Rectal smooth muscle tissue (tissue), 1 donor: ENCODE data around the gene MLLT1.

ENCODE experiments used
- H3K27ac ChIP-seq: one replicate; pipeline ENCODE4 v1.7.0; 2013; ENCODE audit warnings: low read depth, low read length, inconsistent platforms
- H3K27me3 ChIP-seq: one replicate; pipeline ENCODE4 v1.7.0; 2013; ENCODE audit warnings: low read length; ENCODE audit not compliant: control insufficient read depth, insufficient read depth
- H3K36me3 ChIP-seq: one replicate; pipeline ENCODE4 v1.7.0; 2013; ENCODE audit warnings: low read length; ENCODE audit not compliant: control insufficient read depth, insufficient read depth
- H3K4me1 ChIP-seq: one replicate; pipeline ENCODE4 v1.7.0; 2013; ENCODE audit warnings: low read length; ENCODE audit not compliant: control insufficient read depth, insufficient read depth
- H3K4me3 ChIP-seq: one replicate; pipeline ENCODE4 v1.7.0; 2013; ENCODE audit warnings: low read length
- H3K9ac ChIP-seq: one replicate; pipeline ENCODE4 v1.7.0; 2013; ENCODE audit warnings: low read length

The MLLT1 gene

GRCh38 chr19:6272913-6273600, 6.7 kb downstream of the MLLT1 start:
- peak overlapping the region; percentile 5 for H3K4me3 ChIP-seq
- H3K4me1 ChIP-seq: peaks cover 62% of the 10 kb centered on the region
- no peaks in the 10 kb centered on the region for H3K27me3 ChIP-seq
- H3K9ac ChIP-seq: no peak overlapping the region
- peak overlapping the region; percentile 83 for H3K27ac ChIP-seq
- peaks cover 6% of the 10 kb centered on the region for H3K36me3 ChIP-seq

GRCh38 chr19:6272411-6272791, 7.4 kb downstream of the MLLT1 start:
- Histone ChIP-seq H3K4me1 (peaks cover 58% of the 10 kb centered on the region), H3K36me3 (peaks cover 7% of the 10 kb centered on the region), H3K4me3 (no peak overlapping the region), H3K27ac (peak overlapping the region; percentile 69), H3K9ac (no peak overlapping the region), H3K27me3 (no peaks in the 10 kb centered on the region)

DNA sequence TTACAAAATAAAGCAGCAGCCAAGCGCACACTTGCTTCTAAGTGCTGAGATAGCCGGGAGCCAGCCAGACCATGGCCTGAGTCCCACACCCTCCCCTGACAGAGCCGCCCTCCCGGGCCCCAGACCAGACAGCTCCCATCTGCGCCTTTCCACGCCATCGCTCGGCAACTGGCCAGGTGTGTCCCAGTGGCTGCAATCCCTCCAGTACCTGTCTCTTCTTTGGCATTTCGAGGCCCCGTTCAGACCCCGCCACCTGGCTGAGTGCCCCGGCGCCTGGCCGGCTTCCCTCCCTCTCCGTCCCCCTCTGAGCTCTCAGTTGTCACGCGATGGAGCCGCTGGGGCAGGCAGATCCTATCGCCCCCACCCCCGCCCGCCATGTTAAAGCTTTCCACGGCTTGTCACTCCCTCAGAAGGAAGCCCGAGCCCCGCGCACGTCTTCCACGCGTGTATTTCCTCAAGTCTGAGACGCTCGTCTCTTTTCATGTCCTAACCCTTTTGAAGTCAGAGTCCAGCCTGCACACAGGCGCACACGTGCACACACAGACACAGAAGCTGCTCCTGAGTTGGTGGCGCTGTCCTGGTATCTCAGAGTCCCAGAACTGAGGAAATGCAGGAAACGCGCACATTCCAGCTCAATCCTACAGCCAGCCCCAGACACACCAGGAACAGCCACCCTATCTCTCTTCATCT, 7.9 kb downstream of the MLLT1 start:
- H3K27ac ChIP-seq: peak overlapping the region; percentile 69
- H3K36me3 ChIP-seq: peaks cover 9% of the 10 kb centered on the region
- H3K9ac ChIP-seq: no peak overlapping the region
- H3K4me3 ChIP-seq: peak overlapping the region; percentile 37
- H3K4me1 ChIP-seq: peaks cover 53% of the 10 kb centered on the region
- H3K27me3 ChIP-seq: no peaks in the 10 kb centered on the region

DNA sequence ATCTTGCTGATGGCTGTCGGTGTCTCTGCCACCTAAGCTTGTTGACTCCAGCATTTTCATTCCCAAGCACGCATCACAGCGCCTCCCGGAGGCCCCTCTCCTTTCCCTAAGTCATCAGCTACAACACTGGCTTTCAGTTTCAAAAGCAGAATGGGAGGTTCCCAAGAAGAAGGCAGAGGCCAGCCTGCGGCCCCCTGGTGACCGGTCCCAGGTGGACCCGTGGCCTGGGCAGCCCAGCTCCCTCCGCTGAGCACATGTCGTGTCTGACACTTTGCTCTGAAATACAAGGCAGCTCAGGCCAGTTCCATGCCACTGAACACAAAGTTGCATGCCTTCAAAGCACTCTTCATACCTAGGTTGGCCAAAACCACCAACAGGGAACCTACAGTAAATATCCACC, 8.5 kb downstream of the MLLT1 start:
- peaks cover 9% of the 10 kb centered on the region for H3K36me3 ChIP-seq
- peaks cover 47% of the 10 kb centered on the region for H3K4me1 ChIP-seq
- peak overlapping the region; percentile 69 for H3K27ac ChIP-seq
- no peaks in the 10 kb centered on the region for H3K27me3 ChIP-seq
- no peak overlapping the region for H3K9ac ChIP-seq
- H3K4me3 ChIP-seq: peak overlapping the region; percentile 37

DNA sequence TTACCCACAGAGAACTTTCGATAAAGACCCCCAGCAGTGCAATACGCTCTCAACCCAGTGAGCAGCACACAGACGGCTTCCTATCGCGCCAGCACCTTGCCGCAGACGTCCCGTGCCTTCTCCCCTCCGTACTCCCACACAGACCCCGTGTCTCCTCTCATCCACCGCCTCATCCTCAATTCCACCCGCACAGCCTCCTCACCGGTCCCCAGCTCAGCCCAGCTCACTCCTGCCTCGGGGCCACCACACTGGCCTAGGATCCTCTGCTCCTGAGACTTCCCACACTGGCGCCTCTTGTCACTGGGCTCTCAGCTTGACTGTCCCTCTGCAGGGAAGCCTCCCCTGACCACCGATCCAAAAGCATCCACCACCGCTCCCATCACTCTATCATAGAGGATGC, 9.0 kb downstream of the MLLT1 start:
- Histone ChIP-seq H3K27me3 (no peaks in the 10 kb centered on the region), H3K4me3 (peak overlapping the region; percentile 37), H3K36me3 (peaks cover 9% of the 10 kb centered on the region), H3K9ac (no peak overlapping the region), H3K27ac (peak overlapping the region; percentile 69), H3K4me1 (peaks cover 43% of the 10 kb centered on the region)

- H3K27ac ChIP-seq: peak overlapping the region; percentile 69
- no peaks in the 10 kb centered on the region for H3K27me3 ChIP-seq
- H3K4me3 ChIP-seq: no peak overlapping the region
- H3K4me1 ChIP-seq: peaks cover 42% of the 10 kb centered on the region
- peaks cover 9% of the 10 kb centered on the region for H3K36me3 ChIP-seq
- no peak overlapping the region for H3K9ac ChIP-seq
These were observed 9.6 kb downstream of the MLLT1 start for GRCh38 chr19:6270076-6270745.

DNA sequence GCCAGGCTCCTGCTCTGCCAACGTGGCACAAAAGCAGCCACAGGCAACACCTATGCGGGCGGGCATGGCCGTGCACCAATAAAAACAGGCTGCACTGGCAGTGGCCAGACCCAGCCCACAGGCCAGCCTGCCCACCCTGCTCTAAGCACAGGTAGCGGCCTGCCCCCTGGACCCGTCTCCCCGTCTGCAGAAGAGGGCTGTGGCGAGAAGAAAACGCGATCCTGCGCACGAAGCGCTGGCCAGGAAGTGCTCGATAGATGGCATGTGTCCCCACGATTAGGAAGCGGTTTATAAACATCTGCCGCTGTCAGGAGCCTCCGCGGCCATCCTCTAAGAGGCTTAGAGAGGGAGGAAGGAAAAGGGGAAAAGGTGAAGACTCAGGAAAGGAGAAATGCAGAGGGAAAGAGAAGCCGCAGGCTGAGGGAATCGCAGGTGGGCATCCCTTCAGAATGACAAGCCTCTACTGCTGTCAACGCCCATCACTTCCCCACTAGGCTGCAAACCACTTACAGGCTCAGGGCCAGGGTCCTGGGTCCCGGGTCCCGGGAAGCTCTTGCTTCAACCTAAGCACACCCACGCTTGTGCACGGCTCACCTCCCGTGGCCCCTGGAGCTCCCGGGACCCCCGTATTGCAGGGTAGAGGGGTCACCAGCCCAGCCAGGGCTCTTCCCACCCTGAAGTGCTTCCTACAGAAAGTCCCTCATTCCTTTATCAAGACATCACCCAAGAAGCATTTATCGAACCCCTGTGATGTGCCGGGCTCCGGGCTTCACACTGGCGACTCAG, 10.5 kb downstream of the MLLT1 start:
- no peak overlapping the region for H3K9ac ChIP-seq
- H3K27ac ChIP-seq: no peak overlapping the region
- H3K4me1 ChIP-seq: peaks cover 36% of the 10 kb centered on the region
- no peaks in the 10 kb centered on the region for H3K27me3 ChIP-seq
- peaks cover 9% of the 10 kb centered on the region for H3K36me3 ChIP-seq
- no peak overlapping the region for H3K4me3 ChIP-seq

- Histone ChIP-seq H3K27me3 (no peaks in the 10 kb centered on the region), H3K36me3 (peaks cover 9% of the 10 kb centered on the region), H3K27ac (no peak overlapping the region), H3K4me3 (no peak overlapping the region), H3K4me1 (peaks cover 30% of the 10 kb centered on the region), H3K9ac (no peak overlapping the region)
These were observed 11.4 kb downstream of the MLLT1 start for GRCh38 chr19:6268382-6268771.

DNA sequence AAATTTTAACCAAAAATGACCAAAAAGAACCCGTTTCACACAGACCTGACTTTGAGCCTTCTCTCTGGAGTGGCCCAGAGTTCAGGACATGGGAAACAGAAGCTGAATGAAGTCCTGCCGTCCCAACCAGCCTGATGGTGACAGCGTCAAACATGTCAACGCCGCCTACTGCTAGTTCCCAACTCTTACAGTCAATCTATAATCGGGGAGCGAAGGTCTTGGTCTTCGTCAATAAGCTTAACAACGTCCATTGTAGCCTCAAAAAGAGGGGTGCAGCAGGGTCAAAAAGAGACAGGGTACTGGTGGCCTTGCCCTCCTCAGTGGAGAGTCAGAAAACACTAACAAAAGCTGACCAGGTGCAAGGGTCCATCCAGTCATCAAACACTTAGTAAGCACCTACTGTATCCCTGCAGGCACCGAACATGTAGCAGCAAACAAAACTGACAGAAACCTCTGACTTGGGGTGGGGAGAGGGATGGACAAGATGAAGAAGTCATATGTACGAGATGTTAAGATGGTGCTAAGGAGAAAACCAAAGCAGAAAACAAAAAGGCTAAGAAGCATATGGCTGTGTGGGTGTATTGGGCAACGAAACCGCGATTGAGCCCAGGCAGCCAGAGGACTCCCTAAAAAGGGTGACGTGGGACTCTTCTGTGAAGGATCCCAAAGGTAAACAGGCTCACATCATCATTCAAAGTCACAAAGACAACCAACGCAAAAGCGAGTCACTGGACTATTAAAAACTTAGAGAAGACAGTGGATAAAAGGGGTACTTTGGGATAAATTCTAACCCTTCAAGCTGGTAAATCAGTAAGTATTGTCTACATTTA, 12.0 kb downstream of the MLLT1 start:
- no peak overlapping the region for H3K4me3 ChIP-seq
- H3K9ac ChIP-seq: no peak overlapping the region
- no peaks in the 10 kb centered on the region for H3K27me3 ChIP-seq
- H3K27ac ChIP-seq: no peak overlapping the region
- H3K4me1 ChIP-seq: peaks cover 24% of the 10 kb centered on the region
- H3K36me3 ChIP-seq: peaks cover 9% of the 10 kb centered on the region

DNA sequence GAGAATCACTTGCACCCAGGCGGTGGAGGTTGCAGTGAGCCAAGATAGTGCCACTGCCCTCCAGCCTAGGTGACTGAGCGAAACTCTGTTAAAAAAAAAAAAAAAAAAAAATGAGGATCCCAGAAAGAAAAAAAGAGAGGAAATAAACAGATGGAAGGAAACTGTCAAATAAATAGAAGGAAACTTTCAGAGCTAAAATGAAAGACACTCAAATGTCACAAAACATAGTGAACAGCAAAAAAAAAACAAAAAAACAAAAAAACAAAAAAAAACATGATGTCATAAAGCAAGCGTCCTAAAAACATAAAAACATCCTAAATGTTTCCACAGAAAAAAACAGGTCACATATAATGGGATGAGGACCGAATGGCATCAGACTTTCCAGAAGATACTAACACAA, 15.0 kb downstream of the MLLT1 start:
- H3K4me1 ChIP-seq: peaks cover 5% of the 10 kb centered on the region
- H3K27me3 ChIP-seq: no peaks in the 10 kb centered on the region
- no peak overlapping the region for H3K27ac ChIP-seq
- peaks cover 4% of the 10 kb centered on the region for H3K36me3 ChIP-seq
- H3K4me3 ChIP-seq: no peak overlapping the region
- no peak overlapping the region for H3K9ac ChIP-seq

- Histone ChIP-seq H3K27me3 (no peaks in the 10 kb centered on the region), H3K4me1 (peaks cover 11% of the 10 kb centered on the region), H3K27ac (no peak overlapping the region), H3K36me3 (peaks cover 3% of the 10 kb centered on the region), H3K9ac (no peak overlapping the region), H3K4me3 (no peak overlapping the region)
These were observed 15.9 kb downstream of the MLLT1 start for GRCh38 chr19:6263735-6264444.
